HUES6 (cell line): ENCODE data around the gene DTNA.
"Not testable (repeated sequence)": the region's sequence is repeated elsewhere in the genome, so short reads cannot be mapped to it uniquely, and the experiment has no call there.

Source experiments
- H3K27ac ChIP-seq: 2 replicates; pipeline ENCODE4 v1.7.0; 2013; ENCODE audit warnings: low read depth, mild to moderate bottlenecking, low read length, inconsistent platforms
- H3K27me3 ChIP-seq: 2 replicates; pipeline ENCODE4 v1.6.1; 2013; ENCODE audit warnings: low read length; ENCODE audit not compliant: control insufficient read depth, insufficient read depth
- H3K36me3 ChIP-seq: 2 replicates; pipeline ENCODE4 v1.6.1; 2013; ENCODE audit warnings: low read length; ENCODE audit not compliant: control insufficient read depth, insufficient read depth
- H3K4me1 ChIP-seq: 2 replicates; pipeline ENCODE4 v1.6.1; 2013; ENCODE audit warnings: low read length; ENCODE audit not compliant: control insufficient read depth, insufficient read depth
- H3K4me3 ChIP-seq: 2 replicates; pipeline ENCODE4 v1.5.1; 2013; ENCODE audit warnings: low read depth, low read length
- H3K9ac ChIP-seq: one replicate; pipeline ENCODE4 v1.6.1; 2013; ENCODE audit warnings: mild to moderate bottlenecking, low read length
- H3K9me3 ChIP-seq: 2 replicates; pipeline ENCODE4 v1.6.1; 2013; ENCODE audit warnings: low read depth, low read length; ENCODE audit not compliant: control insufficient read depth, insufficient read depth

Gene DTNA

GRCh38 chr18:34720220-34720619, 10.1 kb downstream of the DTNA start:
- H3K27ac ChIP-seq = no peak overlapping the region
- H3K36me3 ChIP-seq = no peaks in the 10 kb centered on the region
- H3K27me3 ChIP-seq = no peaks in the 10 kb centered on the region
- no peak overlapping the region for H3K9ac ChIP-seq
- no peak overlapping the region for H3K4me3 ChIP-seq
- H3K4me1 ChIP-seq = no peaks in the 10 kb centered on the region
- H3K9me3 ChIP-seq = peaks cover 4% of the 10 kb centered on the region; the same call in 1 of the 2 replicates

- no peak overlapping the region for H3K9ac ChIP-seq
- no peak overlapping the region for H3K4me3 ChIP-seq
- H3K36me3 ChIP-seq = no peaks in the 10 kb centered on the region
- no peaks in the 10 kb centered on the region for H3K27me3 ChIP-seq
- no peak overlapping the region for H3K27ac ChIP-seq
- H3K9me3 ChIP-seq = peaks cover 4% of the 10 kb centered on the region; the same call in 1 of the 2 replicates
- H3K4me1 ChIP-seq = peaks cover 6% of the 10 kb centered on the region; the same call in 1 of the 2 replicates
Observed at GRCh38 chr18:34723143-34723542, 13.0 kb downstream of the DTNA start.

- H3K4me3 ChIP-seq, H3K36me3 ChIP-seq, H3K27ac ChIP-seq, H3K9ac ChIP-seq, H3K9me3 ChIP-seq, H3K27me3 ChIP-seq: not testable (repeated sequence)
- H3K4me1 ChIP-seq = peaks cover 20% of the 10 kb centered on the region
Observed at GRCh38 chr18:34725737-34726136, 15.6 kb downstream of the DTNA start.

GRCh38 chr18:34726286-34727004, 16.3 kb downstream of the DTNA start:
- peaks cover 4% of the 10 kb centered on the region; the same call in 1 of the 2 replicates for H3K9me3 ChIP-seq
- H3K27ac ChIP-seq = no peak overlapping the region
- no peak overlapping the region for H3K4me3 ChIP-seq
- no peaks in the 10 kb centered on the region for H3K27me3 ChIP-seq
- H3K4me1 ChIP-seq = peaks cover 20% of the 10 kb centered on the region
- H3K36me3 ChIP-seq = no peaks in the 10 kb centered on the region
- no peak overlapping the region for H3K9ac ChIP-seq

GRCh38 chr18:34729264-34729663, 19.2 kb downstream of the DTNA start:
- Histone ChIP-seq H3K9me3 (peaks cover 4% of the 10 kb centered on the region; the same call in 1 of the 2 replicates), H3K27me3 (no peaks in the 10 kb centered on the region), H3K4me1 (peaks cover 24% of the 10 kb centered on the region), H3K27ac (no peak overlapping the region), H3K36me3 (no peaks in the 10 kb centered on the region), H3K9ac (no peak overlapping the region), H3K4me3 (no peak overlapping the region)

- no peaks in the 10 kb centered on the region for H3K9me3 ChIP-seq
- no peak overlapping the region for H3K4me3 ChIP-seq
- H3K36me3 ChIP-seq = no peaks in the 10 kb centered on the region
- no peak overlapping the region for H3K9ac ChIP-seq
- peaks cover 24% of the 10 kb centered on the region for H3K4me1 ChIP-seq
- H3K27me3 ChIP-seq = no peaks in the 10 kb centered on the region
- H3K27ac ChIP-seq = no peak overlapping the region
Observed at GRCh38 chr18:34729740-34730355, 19.8 kb downstream of the DTNA start.

- Histone ChIP-seq H3K4me3 (no peak overlapping the region), H3K27me3 (no peaks in the 10 kb centered on the region), H3K9ac (no peak overlapping the region), H3K36me3 (no peaks in the 10 kb centered on the region), H3K9me3 (no peaks in the 10 kb centered on the region), H3K27ac (no peak overlapping the region), H3K4me1 (peaks cover 24% of the 10 kb centered on the region)
Observed at GRCh38 chr18:34730774-34731173, 20.7 kb downstream of the DTNA start.

- Histone ChIP-seq H3K27ac (no peak overlapping the region), H3K27me3 (no peaks in the 10 kb centered on the region), H3K9me3 (no peaks in the 10 kb centered on the region), H3K36me3 (no peaks in the 10 kb centered on the region), H3K9ac (no peak overlapping the region), H3K4me3 (no peak overlapping the region), H3K4me1 (peaks cover 24% of the 10 kb centered on the region)
Observed at GRCh38 chr18:34734056-34734455, 24.0 kb downstream of the DTNA start.

GRCh38 chr18:34734526-34734925, 24.4 kb downstream of the DTNA start:
- H3K4me3 ChIP-seq, H3K9me3 ChIP-seq, H3K9ac ChIP-seq, H3K36me3 ChIP-seq, H3K27ac ChIP-seq, H3K27me3 ChIP-seq: not testable (repeated sequence)
- peaks cover 21% of the 10 kb centered on the region for H3K4me1 ChIP-seq

GRCh38 chr18:34738175-34738894, 28.2 kb downstream of the DTNA start:
- no peak overlapping the region for H3K27ac ChIP-seq
- no peaks in the 10 kb centered on the region for H3K36me3 ChIP-seq
- H3K9ac ChIP-seq = no peak overlapping the region
- H3K27me3 ChIP-seq = no peaks in the 10 kb centered on the region
- H3K9me3 ChIP-seq = no peaks in the 10 kb centered on the region
- H3K4me1 ChIP-seq = peaks cover 11% of the 10 kb centered on the region; the same call in 1 of the 2 replicates
- H3K4me3 ChIP-seq = no peak overlapping the region

- Histone ChIP-seq H3K4me3 (no peak overlapping the region), H3K27ac (no peak overlapping the region), H3K9me3 (no peaks in the 10 kb centered on the region), H3K27me3 (no peaks in the 10 kb centered on the region), H3K4me1 (peaks cover 6% of the 10 kb centered on the region; the same call in 1 of the 2 replicates), H3K9ac (no peak overlapping the region), H3K36me3 (no peaks in the 10 kb centered on the region)
Observed at GRCh38 chr18:34740101-34740500, 30.0 kb downstream of the DTNA start.
